GM12878 (cell line): Measurements from ENCODE around the gene DIPK2A. TPM values are rescaled to one million over a fixed set of nuclear protein-coding genes. Genes with fewer than 3 reads are reported as not detected.

Experiments
- BACH1 ChIP-seq: fragments of 450-650 bp; IDR thresholded peaks from 2 replicates; pipeline ENCODE4 v1.6.1; 2017; ENCODE audit warnings: mild to moderate bottlenecking, borderline replicate concordance
- CHD1 ChIP-seq: IDR thresholded peaks from 2 replicates; pipeline ENCODE4 v1.6.1; 2012; ENCODE audit warnings: low read depth, low read length, improper control_type of control experiment
- CREM ChIP-seq: IDR thresholded peaks from 2 replicates; pipeline ENCODE4 v1.6.1; 2014; ENCODE audit warnings: antibody characterized with exemption, low read depth
- E2F8 ChIP-seq: fragments of 450-650 bp; IDR thresholded peaks from 2 replicates; pipeline ENCODE4 v1.6.1; 2018; ENCODE audit warnings: mild to moderate bottlenecking, low read depth, moderate library complexity; ENCODE audit not compliant: partially characterized antibody
- PBX3 ChIP-seq: IDR thresholded peaks from 2 replicates; pipeline ENCODE4 v1.6.1; 2011; ENCODE audit warnings: mild to moderate bottlenecking, low read depth, low read length, moderate library complexity; ENCODE audit not compliant: insufficient replicate concordance
- POLR2A ChIP-seq: IDR thresholded peaks from 2 replicates; pipeline ENCODE4 v1.6.1; 2011; ENCODE audit warnings: low read depth, mild to moderate bottlenecking, low read length
- SMARCA5 ChIP-seq: fragments of 450-650 bp; IDR thresholded peaks from 2 replicates; pipeline ENCODE4 v1.6.1; 2017; ENCODE audit warnings: mild to moderate bottlenecking
- SMC3 ChIP-seq: IDR thresholded peaks from 2 replicates; pipeline ENCODE4 v1.6.1; 2011; ENCODE audit warnings: low read length, improper control_type of control experiment, borderline replicate concordance
- SPI1 ChIP-seq: IDR thresholded peaks from 2 replicates; pipeline ENCODE4 v1.6.1; 2011; ENCODE audit warnings: low read depth, mild to moderate bottlenecking, low read length, moderate library complexity, borderline replicate concordance; ENCODE audit not compliant: insufficient read depth
- TAF1 ChIP-seq: IDR thresholded peaks from 2 replicates; pipeline ENCODE4 v1.6.1; 2011; ENCODE audit warnings: mild to moderate bottlenecking, low read depth, low read length, borderline replicate concordance
- TCF3 ChIP-seq: IDR thresholded peaks from 2 replicates; pipeline ENCODE4 v1.6.1; 2012; ENCODE audit warnings: low read depth, mild to moderate bottlenecking, low read length, borderline replicate concordance; ENCODE audit not compliant: insufficient read depth
- polyA plus RNA-seq, 11 experiments: library from polyadenylated mRNA; depleted of rRNA in 4 of 11; unstranded in 6 of 11; stranded (reverse) in 5 of 11; fragments of >200 nt; fragmentation: Nextera tagmentation in 4 of 11; fragmentation: Illumina TruSeq in 1 of 11; extraction: Ambion mirVana in 4 of 11; extraction: Trizol in 1 of 11; gene quantifications; 1 replicate in 1 of 11; 2 replicates in 10 of 11; pipeline versions ENCODE4 v1.2.1 to v1.2.3, GENCODE V29; 2011 to 2016; ENCODE audit warnings: inconsistent platforms in 2 of 11, missing spikeins in 2 of 11, low read depth in 1 of 11
- total RNA-seq, 4 experiments: library from RNA; depleted of rRNA in 3 of 4; stranded (reverse); fragments of >200 nt in 3 of 4; fragmentation: Illumina TruSeq in 1 of 4; extraction: Trizol in 1 of 4; gene quantifications; 2 replicates each; pipeline versions ENCODE4 v1.2.1 to v1.2.3, GENCODE V29; 2013 to 2021

Gene DIPK2A
- total and polyA plus RNA-seq, 10 of the 15 experiments (the other 5 are each of a cell fraction or from before 2014, with no cell fraction given): 4.6 to 36.4 (median 15.0) TPM

- peak; percentile 50; the same call in 1 of the 2 replicates for TF ChIP-seq SMARCA5
- TF ChIP-seq TAF1: 0 out of 2 replicates have a peak, but pooled peaks have one; percentile 38
- TF ChIP-seq POLR2A: peak; percentile 62
- 0 out of 2 replicates have a peak, but pooled peaks have one; percentile 69 for TF ChIP-seq TCF3
- peak; percentile 53; the same call in 1 of the 2 replicates for TF ChIP-seq SMC3
- peak; percentile 14; the same call in 1 of the 2 replicates for TF ChIP-seq SPI1
- no peak for TF ChIP-seq E2F8
- 0 out of 2 replicates have a peak, but pooled peaks have one; percentile 15 for TF ChIP-seq CREM
- no peak for TF ChIP-seq CHD1
- TF ChIP-seq PBX3: no peak
- 0 out of 2 replicates have a peak, but pooled peaks have one; percentile 16 for TF ChIP-seq BACH1
Measured at GRCh38 chr3:143972505-143973258, 1.1 kb downstream of the DIPK2A start (continued).
